CD4-positive, alpha-beta memory T cell (primary cell): ENCODE results near the gene ZMIZ1. TPM values are rescaled to one million over a fixed set of nuclear protein-coding genes. Genes with fewer than 3 reads are reported as not detected.

Experiments
- CTCF ChIA-PET: fragments of 350-600 bp; sonication (Branson Sonifier 250); formaldehyde crosslinking; loops from one replicate; lab custom pipeline; 2021; ENCODE audit warnings: inconsistent platforms; ENCODE audit not compliant: partially characterized antibody; lab: Charles Lee
- POLR2A ChIA-PET: fragments of 350-600 bp; sonication (Branson Sonifier 250); formaldehyde crosslinking; loops from one replicate; lab custom pipeline; 2021; ENCODE audit not compliant: partially characterized antibody; lab: Charles Lee
- DNase-seq, 5 donors: peaks; one replicate each; pipeline versions ENCODE4 v3.0.0 to v3.0.0-alpha.2; 2020 to 2022; ENCODE audit warnings: mixed read lengths in 1 of 5
- H3K27ac ChIP-seq: one replicate; pipeline ENCODE4 v1.7.0; 2013; ENCODE audit warnings: low read depth, low read length
- H3K27me3 ChIP-seq: 2 replicates; pipeline ENCODE4 v1.7.0; 2013; ENCODE audit warnings: mild to moderate bottlenecking, low read length, moderate library complexity; ENCODE audit not compliant: insufficient read depth
- H3K36me3 ChIP-seq: 2 replicates; pipeline ENCODE4 v1.7.0; 2013; ENCODE audit warnings: mild to moderate bottlenecking, low read length, moderate library complexity; ENCODE audit not compliant: insufficient read depth
- H3K4me1 ChIP-seq: 2 replicates; pipeline ENCODE4 v1.7.0; 2013; ENCODE audit warnings: mild to moderate bottlenecking, low read length, moderate library complexity; ENCODE audit not compliant: insufficient read depth
- H3K4me3 ChIP-seq, 2 donors: one replicate each; pipeline ENCODE4 v1.7.0; 2013; ENCODE audit warnings: low read length in 2 of 2, mild to moderate bottlenecking in 1 of 2
- H3K9me3 ChIP-seq, 2 donors: one replicate each; pipeline ENCODE4 v1.7.0; 2013; ENCODE audit warnings: low read length in 2 of 2, control low read depth in 1 of 2; ENCODE audit not compliant: control insufficient read depth in 1 of 2
- H3K27ac Mint-ChIP-seq, 7 donors: one replicate each; pipeline ENCODE4 v1.8.0; 2020 to 2021; ENCODE audit warnings: mixed read lengths in 7 of 7, mild to moderate bottlenecking in 6 of 7, inconsistent platforms in 3 of 7, moderate library complexity in 3 of 7
- H3K27me3 Mint-ChIP-seq, 2 donors: one replicate each; pipeline ENCODE4 v1.8.0; 2020 to 2021; ENCODE audit warnings: mixed read lengths in 2 of 2
- H3K36me3 Mint-ChIP-seq, 2 donors: one replicate each; pipeline ENCODE4 v1.8.0; 2020 to 2021; ENCODE audit warnings: mixed read lengths in 2 of 2, inconsistent platforms in 1 of 2, mild to moderate bottlenecking in 1 of 2
- H3K4me1 Mint-ChIP-seq, 4 donors: one replicate each; pipeline ENCODE4 v1.8.0; 2020 to 2021; ENCODE audit warnings: mixed read lengths in 4 of 4, mild to moderate bottlenecking in 1 of 4
- H3K4me3 Mint-ChIP-seq, 8 donors: one replicate each; pipeline ENCODE4 v1.8.0; 2020 to 2021; ENCODE audit warnings: mixed read lengths in 8 of 8, mild to moderate bottlenecking in 7 of 8, moderate library complexity in 6 of 8, inconsistent platforms in 3 of 8
- H3K9me3 Mint-ChIP-seq, 8 donors: one replicate each; pipeline ENCODE4 v1.8.0; 2020 to 2021; ENCODE audit warnings: mixed read lengths in 8 of 8, mild to moderate bottlenecking in 5 of 8, inconsistent platforms in 3 of 8, moderate library complexity in 1 of 8
- intact Hi-C: fragments of 100-400 bp; cut with micrococcal nuclease; formaldehyde crosslinking; loops from one replicate; pipeline ENCODE4 v1.15.1; 2023
- polyA plus RNA-seq, 2 donors: library from polyadenylated mRNA; unstranded; fragments of 300-500 nt; fragmentation: Illumina TruSeq; gene quantifications; one replicate each; pipeline ENCODE4 v1.2.3, GENCODE V29; 2021
- total RNA-seq, 2 experiments: library from RNA; stranded (reverse); gene quantifications; one replicate each; pipeline ENCODE4 v1.2.3, GENCODE V29; 2021

The ZMIZ1 gene
- total and polyA plus RNA-seq, 4 experiments from 2014 or later, result 0.58 to 25.4 (median 14.0) TPM

DNA sequence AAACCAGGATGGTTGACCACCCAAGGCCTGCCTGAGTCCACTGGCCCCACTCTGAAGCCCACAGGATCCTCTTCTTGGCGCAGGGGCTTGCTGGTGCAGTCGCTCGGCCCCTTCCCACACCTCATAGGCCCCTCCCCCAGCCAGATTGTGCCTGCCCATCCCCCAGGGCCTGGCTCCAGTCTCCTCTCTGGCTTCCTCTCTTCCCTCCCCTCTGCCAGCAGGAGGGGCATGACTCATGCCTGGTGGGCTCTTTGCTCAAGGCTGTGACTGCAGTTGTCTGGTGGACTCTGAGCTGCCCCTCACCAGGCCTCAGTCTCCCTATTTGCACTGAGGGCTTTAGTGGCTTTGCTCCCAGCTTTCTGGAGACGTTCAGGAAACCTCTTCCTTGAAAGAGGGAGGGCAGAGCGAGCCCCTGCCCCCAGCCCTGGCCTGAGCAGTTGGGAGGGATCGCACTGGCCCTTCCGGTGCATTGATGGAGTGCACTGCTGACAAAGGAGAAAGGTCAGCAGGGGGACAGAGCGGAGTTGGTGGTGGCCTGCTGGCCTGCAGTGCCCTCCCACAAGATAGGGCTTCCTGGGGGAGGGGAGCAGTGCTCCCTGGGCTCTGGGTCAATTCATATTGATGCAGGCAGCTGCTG lies 60.7 kb downstream of the ZMIZ1 start:
- intact Hi-C loops, result no loop called here
- Mint-ChIP-seq H3K9me3 (no peaks in the 10 kb centered on the region), H3K4me1 (peaks cover 7 to 23% (median 11%) of the 10 kb centered on the region in 4 donors), H3K4me3 (no peak overlapping the region), H3K27me3 (no peaks in the 10 kb centered on the region), H3K36me3 (peaks cover 0 to 16% of the 10 kb centered on the region in 2 donors), H3K27ac (peak overlapping the region in 1 of 7 donors; percentile 22)
- Histone ChIP-seq H3K4me3 (no peak overlapping the region), H3K27ac (no peak overlapping the region), H3K9me3 (no peaks in the 10 kb centered on the region), H3K36me3 (peaks cover 3% of the 10 kb centered on the region), H3K27me3 (no peaks in the 10 kb centered on the region), H3K4me1 (no peaks in the 10 kb centered on the region)
- ChIA-PET POLR2A (no interaction called here), CTCF (interaction anchor here (1.0 kb wide), 1 partner anchor 17 kb away, joined by 3 read pairs; no protein-coding TSS in a partner anchor)
- no peak for DNase-seq

- H3K27me3 ChIP-seq, result no peaks in the 10 kb centered on the region
- Mint-ChIP-seq H3K36me3 (peaks cover 0 to 14% of the 10 kb centered on the region in 2 donors), H3K27ac (peak overlapping the region in 2 of 7 donors; percentile 29 to 70), H3K4me1 (peaks cover 7 to 24% (median 12%) of the 10 kb centered on the region in 4 donors), H3K4me3 (no peak overlapping the region), H3K27me3 (no peaks in the 10 kb centered on the region), H3K9me3 (no peaks in the 10 kb centered on the region)
- ChIA-PET CTCF (interaction anchor here (3.0 kb wide), 1 partner anchor 65 kb away, joined by 9 read pairs; no protein-coding TSS in a partner anchor), POLR2A (no interaction called here)
- H3K9me3 ChIP-seq, result no peaks in the 10 kb centered on the region
- DNase-seq, result no peak
- H3K4me3 ChIP-seq, result no peak overlapping the region
- H3K27ac ChIP-seq, result no peak overlapping the region
- H3K36me3 ChIP-seq, result peaks cover 3% of the 10 kb centered on the region
- intact Hi-C loops, result no loop called here
- H3K4me1 ChIP-seq, result peaks cover 3% of the 10 kb centered on the region
These were observed 61.5 kb downstream of the ZMIZ1 start for GRCh38 chr10:79130255-79130654.

DNA sequence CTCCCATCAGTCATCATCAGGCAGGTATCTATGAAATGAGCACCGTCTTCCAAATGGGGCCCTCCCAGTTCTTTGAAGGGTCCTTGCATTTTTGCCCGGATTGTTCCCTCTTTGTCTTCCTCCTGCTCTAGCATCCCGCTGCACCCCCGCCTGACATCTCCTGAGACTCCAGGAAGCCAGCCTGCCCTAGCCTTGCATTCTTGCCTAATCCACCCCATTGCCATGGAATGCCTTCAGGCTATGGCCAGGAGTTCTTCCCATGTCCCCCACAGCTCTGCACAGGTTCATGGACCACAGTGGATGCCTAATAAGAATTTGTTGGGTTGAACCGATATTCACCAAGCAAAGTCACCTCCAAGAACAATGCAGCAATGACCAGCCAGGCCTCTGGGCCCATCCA lies 62.1 kb downstream of the ZMIZ1 start:
- no peak overlapping the region for H3K4me3 Mint-ChIP-seq
- no peaks in the 10 kb centered on the region for H3K9me3 ChIP-seq
- H3K27me3 ChIP-seq, result no peaks in the 10 kb centered on the region
- no peaks in the 10 kb centered on the region for H3K36me3 ChIP-seq
- peak overlapping the region in 3 of 7 donors; percentile 32 to 88 (median 43) for H3K27ac Mint-ChIP-seq
- POLR2A ChIA-PET, result no interaction called here
- no peaks in the 10 kb centered on the region for H3K9me3 Mint-ChIP-seq
- CTCF ChIA-PET, result interaction anchor here (3.0 kb wide), 1 partner anchor 64 kb away, joined by 9 read pairs; no protein-coding TSS in a partner anchor
- peaks cover 9% of the 10 kb centered on the region for H3K4me1 ChIP-seq
- DNase-seq, result no peak
- peaks cover 10 to 30% (median 15%) of the 10 kb centered on the region in 4 donors for H3K4me1 Mint-ChIP-seq
- no peaks in the 10 kb centered on the region for H3K27me3 Mint-ChIP-seq
- peaks cover 0 to 14% of the 10 kb centered on the region in 2 donors for H3K36me3 Mint-ChIP-seq
- no peak overlapping the region for H3K4me3 ChIP-seq
- no peak overlapping the region for H3K27ac ChIP-seq
- intact Hi-C loops, result no loop called here

DNA sequence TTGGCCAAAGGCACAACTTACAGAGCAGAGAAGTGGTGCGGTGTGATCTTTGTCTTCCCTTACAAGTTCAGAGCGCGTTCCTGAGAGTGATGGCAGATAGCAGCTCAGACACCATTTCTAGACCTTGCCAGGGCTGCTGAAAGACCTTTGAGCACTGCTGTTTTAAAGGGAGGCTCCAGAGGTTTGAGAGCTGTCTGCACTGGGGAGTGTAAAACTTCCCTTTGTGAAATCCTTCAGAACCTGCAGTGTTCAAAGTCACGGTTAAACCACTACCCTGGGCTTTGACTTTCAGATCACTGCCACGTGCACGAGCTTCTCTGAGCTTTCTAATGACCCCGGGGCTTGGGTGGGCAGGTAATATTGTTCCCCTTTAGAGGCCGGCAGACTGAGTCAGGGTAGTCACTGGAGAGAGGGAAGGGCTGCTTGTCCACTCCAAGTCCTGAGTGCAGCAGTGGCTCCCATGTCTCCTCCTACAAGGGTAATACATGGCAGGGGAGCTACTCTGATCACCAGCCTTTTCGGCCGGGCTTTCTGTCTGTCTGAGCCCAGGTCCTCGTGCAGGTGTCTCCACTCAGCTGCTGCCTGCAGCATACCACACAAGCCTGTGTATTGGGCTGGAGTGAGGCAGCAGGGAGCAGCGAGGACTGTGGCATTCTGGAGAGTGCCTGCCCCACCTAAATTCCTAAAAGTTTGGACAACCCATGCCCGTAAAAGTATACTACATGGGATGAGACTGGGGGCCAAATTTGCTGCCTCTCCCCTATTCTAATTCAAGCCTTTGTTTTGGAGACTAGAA lies 63.3 kb downstream of the ZMIZ1 start:
- no peak for DNase-seq
- H3K4me3 Mint-ChIP-seq, result no peak overlapping the region
- Histone ChIP-seq H3K4me3 (no peak overlapping the region), H3K27me3 (no peaks in the 10 kb centered on the region), H3K36me3 (no peaks in the 10 kb centered on the region), H3K27ac (no peak overlapping the region), H3K4me1 (peaks cover 21% of the 10 kb centered on the region), H3K9me3 (no peaks in the 10 kb centered on the region)
- intact Hi-C loops, result no loop called here
- ChIA-PET POLR2A (no interaction called here), CTCF (interaction anchor here (3.0 kb wide), 1 partner anchor 63 kb away, joined by 9 read pairs; no protein-coding TSS in a partner anchor)
- H3K27ac Mint-ChIP-seq, result peak overlapping the region in 5 of 7 donors; percentile 47 to 75 (median 50)
- no peaks in the 10 kb centered on the region for H3K27me3 Mint-ChIP-seq
- no peaks in the 10 kb centered on the region for H3K9me3 Mint-ChIP-seq
- H3K36me3 Mint-ChIP-seq, result peaks cover 0 to 12% of the 10 kb centered on the region in 2 donors
- peaks cover 21 to 42% (median 25%) of the 10 kb centered on the region in 4 donors for H3K4me1 Mint-ChIP-seq

- POLR2A ChIA-PET, result no interaction called here
These were observed 64.1 kb downstream of the ZMIZ1 start for GRCh38 chr10:79132681-79133381.

DNA sequence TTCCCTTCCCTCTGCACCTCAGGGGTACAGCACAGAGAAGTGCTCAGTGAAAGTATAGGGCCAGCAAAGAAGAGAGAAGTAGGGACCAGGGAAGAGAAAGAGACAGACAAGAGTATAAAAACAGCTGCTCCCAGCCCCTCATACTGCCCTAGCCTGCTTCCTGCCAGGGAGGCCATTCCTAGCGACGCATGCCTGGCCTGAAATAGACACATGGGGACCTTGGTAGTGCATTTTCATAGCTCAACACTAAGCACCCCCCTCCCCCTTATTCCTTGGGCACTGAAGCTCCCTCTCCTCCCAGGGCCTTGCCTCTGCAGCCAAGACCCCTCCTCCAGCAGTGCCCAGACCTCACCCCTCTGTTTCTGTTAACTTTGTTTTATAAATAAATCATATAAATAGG lies 64.7 kb downstream of the ZMIZ1 start:
- peaks cover 0 to 12% of the 10 kb centered on the region in 2 donors for H3K36me3 Mint-ChIP-seq
- Histone ChIP-seq H3K9me3 (no peaks in the 10 kb centered on the region), H3K27me3 (no peaks in the 10 kb centered on the region), H3K36me3 (no peaks in the 10 kb centered on the region), H3K27ac (no peak overlapping the region), H3K4me3 (no peak overlapping the region), H3K4me1 (peaks cover 35% of the 10 kb centered on the region)
- CTCF ChIA-PET, result interaction anchor here (3.0 kb wide), 1 partner anchor 62 kb away, joined by 9 read pairs; no protein-coding TSS in a partner anchor
- intact Hi-C loops, result no loop called here
- H3K27me3 Mint-ChIP-seq, result no peaks in the 10 kb centered on the region
- POLR2A ChIA-PET, result no interaction called here
- peaks cover 27 to 52% (median 34%) of the 10 kb centered on the region in 4 donors for H3K4me1 Mint-ChIP-seq
- H3K4me3 Mint-ChIP-seq, result no peak overlapping the region
- peak overlapping the region in 2 of 7 donors; percentile 13 to 16 for H3K27ac Mint-ChIP-seq
- no peak for DNase-seq
- no peaks in the 10 kb centered on the region for H3K9me3 Mint-ChIP-seq

More at GRCh38 chr10:79132681-79133381, 64.1 kb downstream of the ZMIZ1 start:
- DNase-seq, result no peak
- Mint-ChIP-seq H3K27me3 (no peaks in the 10 kb centered on the region), H3K9me3 (no peaks in the 10 kb centered on the region), H3K4me3 (no peak overlapping the region), H3K36me3 (peaks cover 0 to 12% of the 10 kb centered on the region in 2 donors), H3K27ac (peak overlapping the region in 3 of 7 donors; percentile 16 to 69 (median 35)), H3K4me1 (peaks cover 23 to 50% (median 32%) of the 10 kb centered on the region in 4 donors)
- CTCF ChIA-PET, result interaction anchor here (3.0 kb wide), 1 partner anchor 62 kb away, joined by 9 read pairs; no protein-coding TSS in a partner anchor
- H3K36me3 ChIP-seq, result no peaks in the 10 kb centered on the region
- H3K4me1 ChIP-seq, result peaks cover 29% of the 10 kb centered on the region
- H3K27me3 ChIP-seq, result no peaks in the 10 kb centered on the region
- H3K9me3 ChIP-seq, result no peaks in the 10 kb centered on the region
- intact Hi-C loops, result no loop called here
- H3K4me3 ChIP-seq, result no peak overlapping the region
- no peak overlapping the region for H3K27ac ChIP-seq
